ENCODE results near the gene IQGAP2. TPM values are rescaled to one million over a fixed set of nuclear protein-coding genes. Genes with fewer than 3 reads are reported as not detected.

Gene IQGAP2
- total and polyA plus RNA-seq, 9 of the 15 experiments (the other 6 are each of a cell fraction or from before 2014, with no cell fraction given): 8.7 to 23.2 (median 17.4) TPM

DNA sequence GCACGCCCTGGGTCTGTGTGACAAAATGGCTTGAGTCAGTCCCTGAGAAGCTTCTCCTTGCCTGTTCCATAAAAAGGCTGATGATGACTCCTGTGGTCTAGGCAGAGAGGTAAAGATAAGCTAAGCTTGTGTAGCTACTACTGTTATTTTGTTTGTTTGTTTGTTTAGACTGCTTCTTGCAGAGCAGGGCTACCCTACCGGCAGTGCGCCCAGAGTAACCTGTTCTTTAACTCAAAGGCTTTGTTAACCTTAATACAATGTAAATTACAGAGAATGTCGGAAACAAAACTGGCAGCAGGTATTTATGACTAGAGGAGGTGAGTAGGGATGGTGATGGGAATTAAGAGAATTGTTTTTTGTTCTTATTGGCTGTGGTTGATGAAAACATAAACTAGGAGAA, 132.5 kb downstream of the IQGAP2 start:
- POLR2A ChIA-PET: interaction anchor here (0.7 to 3.3 kb wide), 4 partner anchors 9 to 136 kb away, joined by 3 to 7 read pairs (median 4); no protein-coding TSS in a partner anchor
- H3K4me3 ChIP-seq: no peak overlapping the region
- no peak for FAIRE-seq
- in situ Hi-C loops (cut with MboI): no loop called here
- H3K79me2 ChIP-seq (ENCODE audit: control insufficient read depth, insufficient read depth, low read length): no peaks in the 10 kb centered on the region
- ATAC-seq: no peak
- no TSS peak for BruUV-seq (replicated peaks)
- H4K20me1 ChIP-seq (replicated peaks; ENCODE audit: control insufficient read depth, insufficient read depth, low read length): no peaks in the 10 kb centered on the region
- no peaks in the 10 kb centered on the region for H3K27me3 ChIP-seq (ENCODE audit: control insufficient read depth in 2 of 2, insufficient read depth in 2 of 2, low read length in 2 of 2)
- H3K4me2 ChIP-seq (ENCODE audit: insufficient read depth, low read length): no peak overlapping the region
- no peak overlapping the region for H2AFZ ChIP-seq (ENCODE audit: low read depth, low read length)
- H3K9me1 ChIP-seq (ENCODE audit: control insufficient read depth, insufficient read depth, low read length): no peaks in the 10 kb centered on the region
- CTCF ChIA-PET (ENCODE audit: low intra/inter-chr PET ratio): no interaction called here
- peaks cover 4 to 13% of the 10 kb centered on the region in 2 experiments; a peak in 3 of 5 replicates for H3K4me1 ChIP-seq (replicated peaks in 1 of 2; ENCODE audit: control insufficient read depth in 2 of 2, insufficient read depth in 2 of 2, low read length in 2 of 2)
- H3K9me3 ChIP-seq (replicated peaks; ENCODE audit: control insufficient read depth, insufficient read depth, low read depth, low read length): no peaks in the 10 kb centered on the region; the same call in 1 of the 2 replicates
- H3K9ac ChIP-seq (ENCODE audit: insufficient read depth in 1 of 2, low read depth in 2 of 2, low read length in 2 of 2): no peak overlapping the region
- no peak for DNase-seq (ENCODE audit: extremely low read depth in 1 of 4, low spot score in 3 of 4)
- no peak overlapping the region for H3K27ac ChIP-seq (ENCODE audit: extremely low read depth, low read depth, low read length)
- 79% methylated on average over 4 of the region's 4 CpGs for WGBS (ENCODE audit: insufficient coverage, low coverage, missing lambda C conversion rate)
- intact Hi-C loops (cut with micrococcal nuclease): no loop called here
- H3K36me3 ChIP-seq (ENCODE audit: control insufficient read depth, insufficient read depth, low read length): no peaks in the 10 kb centered on the region
- no peak for TF ChIP-seq GTF2F1 (IDR thresholded peaks at IDR 0.05; ENCODE audit: low read depth, low read length)
- TF ChIP-seq BRF1 (IDR thresholded peaks at IDR 0.05; ENCODE audit: borderline replicate concordance, extremely low read depth, insufficient read length): no peak
- no peak for TF ChIP-seq ZNF232 (CRISPR knock-in tag; IDR thresholded peaks at IDR 0.05)
- TF ChIP-seq ASH1L (IDR thresholded peaks at IDR 0.05; ENCODE audit: borderline replicate concordance, low read depth, partially characterized antibody): no peak
- no peak for TF ChIP-seq ARID3B (CRISPR knock-in tag; IDR thresholded peaks at IDR 0.05; ENCODE audit: borderline replicate concordance)
- TF ChIP-seq PRDM10 (IDR thresholded peaks at IDR 0.05; ENCODE audit: partially characterized antibody): no peak
- TF ChIP-seq, protein P1, sequence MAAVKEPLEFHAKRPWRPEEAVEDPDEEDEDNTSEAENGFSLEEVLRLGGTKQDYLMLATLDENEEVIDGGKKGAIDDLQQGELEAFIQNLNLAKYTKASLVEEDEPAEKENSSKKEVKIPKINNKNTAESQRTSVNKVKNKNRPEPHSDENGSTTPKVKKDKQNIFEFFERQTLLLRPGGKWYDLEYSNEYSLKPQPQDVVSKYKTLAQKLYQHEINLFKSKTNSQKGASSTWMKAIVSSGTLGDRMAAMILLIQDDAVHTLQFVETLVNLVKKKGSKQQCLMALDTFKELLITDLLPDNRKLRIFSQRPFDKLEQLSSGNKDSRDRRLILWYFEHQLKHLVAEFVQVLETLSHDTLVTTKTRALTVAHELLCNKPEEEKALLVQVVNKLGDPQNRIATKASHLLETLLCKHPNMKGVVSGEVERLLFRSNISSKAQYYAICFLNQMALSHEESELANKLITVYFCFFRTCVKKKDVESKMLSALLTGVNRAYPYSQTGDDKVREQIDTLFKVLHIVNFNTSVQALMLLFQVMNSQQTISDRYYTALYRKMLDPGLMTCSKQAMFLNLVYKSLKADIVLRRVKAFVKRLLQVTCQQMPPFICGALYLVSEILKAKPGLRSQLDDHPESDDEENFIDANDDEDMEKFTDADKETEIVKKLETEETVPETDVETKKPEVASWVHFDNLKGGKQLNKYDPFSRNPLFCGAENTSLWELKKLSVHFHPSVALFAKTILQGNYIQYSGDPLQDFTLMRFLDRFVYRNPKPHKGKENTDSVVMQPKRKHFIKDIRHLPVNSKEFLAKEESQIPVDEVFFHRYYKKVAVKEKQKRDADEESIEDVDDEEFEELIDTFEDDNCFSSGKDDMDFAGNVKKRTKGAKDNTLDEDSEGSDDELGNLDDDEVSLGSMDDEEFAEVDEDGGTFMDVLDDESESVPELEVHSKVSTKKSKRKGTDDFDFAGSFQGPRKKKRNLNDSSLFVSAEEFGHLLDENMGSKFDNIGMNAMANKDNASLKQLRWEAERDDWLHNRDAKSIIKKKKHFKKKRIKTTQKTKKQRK (IDR thresholded peaks at IDR 0.05; ENCODE audit: borderline replicate concordance, low read depth, low read length): no peak
- TF ChIP-seq COPS2 (conservative IDR thresholded peaks at IDR 0.05): no peak
- TF ChIP-seq BACH1 (tag; IDR thresholded peaks at IDR 0.05): no peak
- TF ChIP-seq, protein P2, sequence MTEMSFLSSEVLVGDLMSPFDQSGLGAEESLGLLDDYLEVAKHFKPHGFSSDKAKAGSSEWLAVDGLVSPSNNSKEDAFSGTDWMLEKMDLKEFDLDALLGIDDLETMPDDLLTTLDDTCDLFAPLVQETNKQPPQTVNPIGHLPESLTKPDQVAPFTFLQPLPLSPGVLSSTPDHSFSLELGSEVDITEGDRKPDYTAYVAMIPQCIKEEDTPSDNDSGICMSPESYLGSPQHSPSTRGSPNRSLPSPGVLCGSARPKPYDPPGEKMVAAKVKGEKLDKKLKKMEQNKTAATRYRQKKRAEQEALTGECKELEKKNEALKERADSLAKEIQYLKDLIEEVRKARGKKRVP (CRISPR knock-in tag; IDR thresholded peaks at IDR 0.05): no peak
- TF ChIP-seq ZEB2 (IDR thresholded peaks at IDR 0.05): no peak
- TF ChIP-seq ZFP30 (CRISPR knock-in tag; IDR thresholded peaks at IDR 0.05; ENCODE audit: borderline replicate concordance): no peak
- TF ChIP-seq POLR2AphosphoS2 (IDR thresholded peaks at IDR 0.05; ENCODE audit: low read length): no peak
- TF ChIP-seq HDAC2 (IDR thresholded peaks at IDR 0.05): no peak
